Nephron (organoid): Measurements from ENCODE around the gene INSL3.

Experiments used
- H3K27ac Mint-ChIP-seq, 3 experiments: 2 replicates each; pipeline ENCODE4 v1.8.0; 2020; ENCODE audit warnings: mixed read lengths in 3 of 3, mild to moderate bottlenecking in 2 of 3, moderate library complexity in 1 of 3
- H3K27me3 Mint-ChIP-seq: 2 replicates; pipeline ENCODE4 v1.8.0; 2021; ENCODE audit warnings: low read depth, mild to moderate bottlenecking, moderate library complexity, mixed read lengths
- H3K36me3 Mint-ChIP-seq: 2 replicates; pipeline ENCODE4 v1.8.0; 2020; ENCODE audit warnings: low read depth, mixed read lengths
- H3K4me1 Mint-ChIP-seq: 2 replicates; pipeline ENCODE4 v1.8.0; 2020; ENCODE audit warnings: mixed read lengths
- H3K4me3 Mint-ChIP-seq, 3 experiments: 2 replicates each; pipeline ENCODE4 v1.8.0; 2020; ENCODE audit warnings: mild to moderate bottlenecking in 3 of 3, mixed read lengths in 3 of 3, moderate library complexity in 2 of 3
- H3K9me3 Mint-ChIP-seq: 2 replicates; pipeline ENCODE4 v1.8.0; 2020; ENCODE audit warnings: mixed read lengths
- CTCF ChIP-seq, 3 experiments: fragments of 200-600 bp; sonication (generic); IDR thresholded peaks; one replicate each; pipeline ENCODE4 v1.5.0; 2021; ENCODE audit warnings: antibody characterized with exemption in 3 of 3; ENCODE audit not compliant: unreplicated experiment in 3 of 3

The INSL3 gene

GRCh38 chr19:17830567-17831418 lies 9.5 kb upstream of the INSL3 start:
- H3K4me3 Mint-ChIP-seq, result peak overlapping the region; percentile 82 to 88 (median 86)
- TF ChIP-seq CTCF (IDR thresholded peaks at IDR 0.05; ENCODE audit: unreplicated experiment in 3 of 3), result no peak
- H3K4me1 Mint-ChIP-seq, result no peaks in the 10 kb centered on the region
- no peaks in the 10 kb centered on the region for H3K36me3 Mint-ChIP-seq
- H3K27ac Mint-ChIP-seq, result peak overlapping the region in 2 of 3 experiments; percentile 65 to 89
- peaks cover 30% of the 10 kb centered on the region for H3K27me3 Mint-ChIP-seq
- no peaks in the 10 kb centered on the region for H3K9me3 Mint-ChIP-seq

GRCh38 chr19:17829855-17830566 lies 8.7 kb upstream of the INSL3 start:
- Mint-ChIP-seq H3K4me1 (no peaks in the 10 kb centered on the region), H3K4me3 (peak overlapping the region; percentile 82 to 88 (median 86)), H3K36me3 (no peaks in the 10 kb centered on the region), H3K9me3 (no peaks in the 10 kb centered on the region), H3K27ac (peak overlapping the region in 2 of 3 experiments; percentile 65 to 89), H3K27me3 (peaks cover 23% of the 10 kb centered on the region)
- TF ChIP-seq CTCF (IDR thresholded peaks at IDR 0.05; ENCODE audit: unreplicated experiment in 3 of 3), result no peak

- no peak for TF ChIP-seq CTCF (IDR thresholded peaks at IDR 0.05; ENCODE audit: unreplicated experiment in 3 of 3)
- no peaks in the 10 kb centered on the region for H3K9me3 Mint-ChIP-seq
- no peaks in the 10 kb centered on the region for H3K4me1 Mint-ChIP-seq
- peaks cover 20% of the 10 kb centered on the region for H3K27me3 Mint-ChIP-seq
- H3K36me3 Mint-ChIP-seq, result no peaks in the 10 kb centered on the region
- H3K27ac Mint-ChIP-seq, result no peak overlapping the region
- H3K4me3 Mint-ChIP-seq, result no peak overlapping the region
These were observed 5.3 kb upstream of the INSL3 start for GRCh38 chr19:17826508-17827056.

- Mint-ChIP-seq H3K4me3 (no peak overlapping the region), H3K27me3 (peaks cover 8% of the 10 kb centered on the region), H3K36me3 (no peaks in the 10 kb centered on the region), H3K4me1 (no peaks in the 10 kb centered on the region), H3K9me3 (no peaks in the 10 kb centered on the region), H3K27ac (no peak overlapping the region)
- no peak for TF ChIP-seq CTCF (IDR thresholded peaks at IDR 0.05; ENCODE audit: unreplicated experiment in 3 of 3)
These were observed 3.0 kb upstream of the INSL3 start for GRCh38 chr19:17824339-17824738.

- Mint-ChIP-seq H3K27me3 (peaks cover 5% of the 10 kb centered on the region), H3K4me1 (no peaks in the 10 kb centered on the region)
- TF ChIP-seq CTCF (IDR thresholded peaks at IDR 0.05; ENCODE audit: unreplicated experiment in 3 of 3), result no peak
These were observed 3.5 kb downstream of the INSL3 start for GRCh38 chr19:17817668-17818363.

More at GRCh38 chr19:17817668-17818363, 3.5 kb downstream of the INSL3 start:
- H3K27ac Mint-ChIP-seq, result no peak overlapping the region
- H3K36me3 Mint-ChIP-seq, result no peaks in the 10 kb centered on the region
- no peak overlapping the region for H3K4me3 Mint-ChIP-seq
- no peaks in the 10 kb centered on the region for H3K9me3 Mint-ChIP-seq
